ENCODE measurements around the gene ATM.

- no peak for TF ChIP-seq POLR2A (IDR thresholded peaks at IDR 0.05)
- TF ChIP-seq, protein P1, sequence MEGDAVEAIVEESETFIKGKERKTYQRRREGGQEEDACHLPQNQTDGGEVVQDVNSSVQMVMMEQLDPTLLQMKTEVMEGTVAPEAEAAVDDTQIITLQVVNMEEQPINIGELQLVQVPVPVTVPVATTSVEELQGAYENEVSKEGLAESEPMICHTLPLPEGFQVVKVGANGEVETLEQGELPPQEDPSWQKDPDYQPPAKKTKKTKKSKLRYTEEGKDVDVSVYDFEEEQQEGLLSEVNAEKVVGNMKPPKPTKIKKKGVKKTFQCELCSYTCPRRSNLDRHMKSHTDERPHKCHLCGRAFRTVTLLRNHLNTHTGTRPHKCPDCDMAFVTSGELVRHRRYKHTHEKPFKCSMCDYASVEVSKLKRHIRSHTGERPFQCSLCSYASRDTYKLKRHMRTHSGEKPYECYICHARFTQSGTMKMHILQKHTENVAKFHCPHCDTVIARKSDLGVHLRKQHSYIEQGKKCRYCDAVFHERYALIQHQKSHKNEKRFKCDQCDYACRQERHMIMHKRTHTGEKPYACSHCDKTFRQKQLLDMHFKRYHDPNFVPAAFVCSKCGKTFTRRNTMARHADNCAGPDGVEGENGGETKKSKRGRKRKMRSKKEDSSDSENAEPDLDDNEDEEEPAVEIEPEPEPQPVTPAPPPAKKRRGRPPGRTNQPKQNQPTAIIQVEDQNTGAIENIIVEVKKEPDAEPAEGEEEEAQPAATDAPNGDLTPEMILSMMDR (IDR thresholded peaks at IDR 0.05) = no peak
Measured at GRCh38 chr11:108210441-108210840, 12.4 kb upstream of the ATM start.

Data from body of pancreas (tissue), 4 donors.